ENCODE results near the gene B3GALT5.

The B3GALT5 gene

GRCh38 chr21:39696618-39697017, 83.9 kb downstream of the B3GALT5 start:
- no peaks in the 10 kb centered on the region for H3K36me3 ChIP-seq (ENCODE audit: control insufficient read depth in 1 of 2, insufficient read depth in 2 of 2, low read depth in 1 of 2, low read length in 2 of 2)

GRCh38 chr21:39700318-39700717, 87.6 kb downstream of the B3GALT5 start:
- no peak overlapping the region for H4K91ac ChIP-seq (ENCODE audit: low read length)
- H3K14ac ChIP-seq (ENCODE audit: low read length in 2 of 2): no peak overlapping the region
- no peak overlapping the region for H2BK120ac ChIP-seq (ENCODE audit: low read depth, low read length)
- peaks cover 0 to 9% of the 10 kb centered on the region in 2 experiments for H3K27me3 ChIP-seq (ENCODE audit: control insufficient read depth in 1 of 2, insufficient read depth in 1 of 2, low read length in 2 of 2)
- no peak overlapping the region for H4K8ac ChIP-seq (ENCODE audit: low read length)
- H3K4ac ChIP-seq (ENCODE audit: low read depth in 1 of 2, low read length in 2 of 2): no peak overlapping the region
- no peak overlapping the region for H3K27ac ChIP-seq (ENCODE audit: low read length, poor library complexity, severe bottlenecking)
- H3K9me3 ChIP-seq (ENCODE audit: control insufficient read depth, low read length): peaks cover 5% of the 10 kb centered on the region
- no peak overlapping the region for H2BK5ac ChIP-seq (ENCODE audit: low read depth, low read length, poor library complexity, severe bottlenecking)
- H2AK5ac ChIP-seq (ENCODE audit: low read length, severe bottlenecking): no peak overlapping the region
- no peaks in the 10 kb centered on the region for H3K4me1 ChIP-seq (ENCODE audit: control insufficient read depth, insufficient read depth, low read depth, low read length)
- no peaks in the 10 kb centered on the region for H3K36me3 ChIP-seq (ENCODE audit: control insufficient read depth in 1 of 2, insufficient read depth in 2 of 2, low read depth in 1 of 2, low read length in 2 of 2)
- H3K4me2 ChIP-seq (ENCODE audit: low read length, poor library complexity, severe bottlenecking): no peak overlapping the region
- H3K9ac ChIP-seq (ENCODE audit: low read length): no peak overlapping the region
- no peak for DNase-seq
- H2AFZ ChIP-seq (ENCODE audit: low read depth, low read length): no peak overlapping the region
- WGBS: 100% methylated on average over 1 of the region's 2 CpGs
- no peak overlapping the region for H3K18ac ChIP-seq (ENCODE audit: low read depth in 1 of 2, low read length in 2 of 2)
- no peak overlapping the region for H3K23ac ChIP-seq (ENCODE audit: low read length in 2 of 2)
- no peak overlapping the region for H3K4me3 ChIP-seq (ENCODE audit: insufficient read depth in 1 of 2, low read depth in 1 of 2, low read length in 2 of 2)
- H2BK12ac ChIP-seq (ENCODE audit: low read length in 2 of 2): no peak overlapping the region
- H2BK15ac ChIP-seq (ENCODE audit: low read depth, poor library complexity, severe bottlenecking): no peak overlapping the region
- peaks cover 2% of the 10 kb centered on the region for H3K79me1 ChIP-seq (replicated peaks; ENCODE audit: low read length, poor library complexity, severe bottlenecking)

More at GRCh38 chr21:39696618-39697017, 83.9 kb downstream of the B3GALT5 start:
- Histone ChIP-seq H3K4me1 (ENCODE audit: control insufficient read depth, insufficient read depth, low read depth, low read length) (no peaks in the 10 kb centered on the region), H4K91ac (ENCODE audit: low read length) (no peak overlapping the region), H3K79me1 (replicated peaks; ENCODE audit: low read length, poor library complexity, severe bottlenecking) (peaks cover 2% of the 10 kb centered on the region), H3K27me3 (ENCODE audit: control insufficient read depth in 1 of 2, insufficient read depth in 1 of 2, low read length in 2 of 2) (peaks cover 0 to 9% of the 10 kb centered on the region in 2 experiments), H2AFZ (ENCODE audit: low read depth, low read length) (no peak overlapping the region), H2BK12ac (ENCODE audit: low read length in 2 of 2) (no peak overlapping the region), H2BK5ac (ENCODE audit: low read depth, low read length, poor library complexity, severe bottlenecking) (no peak overlapping the region), H2BK120ac (ENCODE audit: low read depth, low read length) (no peak overlapping the region), H3K4me2 (ENCODE audit: low read length, poor library complexity, severe bottlenecking) (no peak overlapping the region), H3K4me3 (ENCODE audit: insufficient read depth in 1 of 2, low read depth in 1 of 2, low read length in 2 of 2) (no peak overlapping the region), H3K27ac (ENCODE audit: low read length, poor library complexity, severe bottlenecking) (no peak overlapping the region), H3K23ac (ENCODE audit: low read length in 2 of 2) (no peak overlapping the region), H3K9ac (ENCODE audit: low read length) (no peak overlapping the region), H2BK15ac (ENCODE audit: low read depth, poor library complexity, severe bottlenecking) (no peak overlapping the region), H3K9me3 (ENCODE audit: control insufficient read depth, low read length) (no peaks in the 10 kb centered on the region), H4K8ac (ENCODE audit: low read length) (no peak overlapping the region), H3K18ac (ENCODE audit: low read depth in 1 of 2, low read length in 2 of 2) (no peak overlapping the region), H3K14ac (ENCODE audit: low read length in 2 of 2) (no peak overlapping the region), H3K4ac (ENCODE audit: low read depth in 1 of 2, low read length in 2 of 2) (no peak overlapping the region), H2AK5ac (ENCODE audit: low read length, severe bottlenecking) (no peak overlapping the region)
- WGBS: 84% methylated on average over 4 of the region's 4 CpGs
- no peak for DNase-seq

GRCh38 chr21:39703578-39703977, 90.8 kb downstream of the B3GALT5 start:
- DNase-seq: no peak
- no peaks in the 10 kb centered on the region for H3K79me1 ChIP-seq (replicated peaks; ENCODE audit: low read length, poor library complexity, severe bottlenecking)
- H2BK120ac ChIP-seq (ENCODE audit: low read depth, low read length): no peak overlapping the region
- H2BK5ac ChIP-seq (ENCODE audit: low read depth, low read length, poor library complexity, severe bottlenecking): no peak overlapping the region
- no peak overlapping the region for H3K9ac ChIP-seq (ENCODE audit: low read length)
- no peak overlapping the region for H3K27ac ChIP-seq (ENCODE audit: low read length, poor library complexity, severe bottlenecking)
- H4K91ac ChIP-seq (ENCODE audit: low read length): no peak overlapping the region
- H4K8ac ChIP-seq (ENCODE audit: low read length): no peak overlapping the region
- no peak overlapping the region for H2BK12ac ChIP-seq (ENCODE audit: low read length in 2 of 2)
- H3K4ac ChIP-seq (ENCODE audit: low read depth in 1 of 2, low read length in 2 of 2): no peak overlapping the region
- H3K18ac ChIP-seq (ENCODE audit: low read depth in 1 of 2, low read length in 2 of 2): no peak overlapping the region
- peaks cover 0 to 14% of the 10 kb centered on the region in 2 experiments for H3K27me3 ChIP-seq (ENCODE audit: control insufficient read depth in 1 of 2, insufficient read depth in 1 of 2, low read length in 2 of 2)
- no peak overlapping the region for H3K4me2 ChIP-seq (ENCODE audit: low read length, poor library complexity, severe bottlenecking)
- H2AFZ ChIP-seq (ENCODE audit: low read depth, low read length): no peak overlapping the region
- H2BK15ac ChIP-seq (ENCODE audit: low read depth, poor library complexity, severe bottlenecking): no peak overlapping the region
- H2AK5ac ChIP-seq (ENCODE audit: low read length, severe bottlenecking): no peak overlapping the region
- H3K4me1 ChIP-seq (ENCODE audit: control insufficient read depth, insufficient read depth, low read depth, low read length): no peaks in the 10 kb centered on the region
- H3K14ac ChIP-seq (ENCODE audit: low read length in 2 of 2): no peak overlapping the region
- H3K9me3 ChIP-seq (ENCODE audit: control insufficient read depth, low read length): peaks cover 5% of the 10 kb centered on the region
- no peaks in the 10 kb centered on the region for H3K36me3 ChIP-seq (ENCODE audit: control insufficient read depth in 1 of 2, insufficient read depth in 2 of 2, low read depth in 1 of 2, low read length in 2 of 2)
- no peak overlapping the region for H3K4me3 ChIP-seq (ENCODE audit: insufficient read depth in 1 of 2, low read depth in 1 of 2, low read length in 2 of 2)
- WGBS: no CpG with 5 or more reads among the region's 1 CpG
- no peak overlapping the region for H3K23ac ChIP-seq (ENCODE audit: low read length in 2 of 2)

- H3K23ac ChIP-seq (ENCODE audit: low read length in 2 of 2): no peak overlapping the region
- no peak overlapping the region for H3K4ac ChIP-seq (ENCODE audit: low read depth in 1 of 2, low read length in 2 of 2)
- no peak overlapping the region for H4K8ac ChIP-seq (ENCODE audit: low read length)
- H2BK120ac ChIP-seq (ENCODE audit: low read depth, low read length): no peak overlapping the region
- no peak overlapping the region for H3K4me2 ChIP-seq (ENCODE audit: low read length, poor library complexity, severe bottlenecking)
- H2AFZ ChIP-seq (ENCODE audit: low read depth, low read length): no peak overlapping the region
- no peak overlapping the region for H2AK5ac ChIP-seq (ENCODE audit: low read length, severe bottlenecking)
- no peaks in the 10 kb centered on the region for H3K79me1 ChIP-seq (replicated peaks; ENCODE audit: low read length, poor library complexity, severe bottlenecking)
- H3K18ac ChIP-seq (ENCODE audit: low read depth in 1 of 2, low read length in 2 of 2): no peak overlapping the region
- peaks cover under 1% of the 10 kb centered on the region for H3K4me1 ChIP-seq (ENCODE audit: control insufficient read depth, insufficient read depth, low read depth, low read length)
- peak; percentile 11 for DNase-seq
- peaks cover 0 to 21% of the 10 kb centered on the region in 2 experiments for H3K27me3 ChIP-seq (ENCODE audit: control insufficient read depth in 1 of 2, insufficient read depth in 1 of 2, low read length in 2 of 2)
- peaks cover 5% of the 10 kb centered on the region for H3K9me3 ChIP-seq (ENCODE audit: control insufficient read depth, low read length)
- no peak overlapping the region for H3K4me3 ChIP-seq (ENCODE audit: insufficient read depth in 1 of 2, low read depth in 1 of 2, low read length in 2 of 2)
- no peak overlapping the region for H2BK15ac ChIP-seq (ENCODE audit: low read depth, poor library complexity, severe bottlenecking)
- H3K27ac ChIP-seq (ENCODE audit: low read length, poor library complexity, severe bottlenecking): no peak overlapping the region
- WGBS: 81% methylated on average over 2 of the region's 2 CpGs
- H3K36me3 ChIP-seq (ENCODE audit: control insufficient read depth in 1 of 2, insufficient read depth in 2 of 2, low read depth in 1 of 2, low read length in 2 of 2): no peaks in the 10 kb centered on the region
- no peak overlapping the region for H4K91ac ChIP-seq (ENCODE audit: low read length)
- H2BK5ac ChIP-seq (ENCODE audit: low read depth, low read length, poor library complexity, severe bottlenecking): no peak overlapping the region
- H2BK12ac ChIP-seq (ENCODE audit: low read length in 2 of 2): no peak overlapping the region
- H3K14ac ChIP-seq (ENCODE audit: low read length in 2 of 2): no peak overlapping the region
- H3K9ac ChIP-seq (ENCODE audit: low read length): no peak overlapping the region
Measured at GRCh38 chr21:39705849-39706248, 93.1 kb downstream of the B3GALT5 start.

Measured in mesenchymal stem cell (in vitro differentiated cells and primary cell).